RKO (cell line): ENCODE results near the gene HMCN2.

Experiments
- DNase-seq: peaks from one replicate; pipeline ENCODE4 v3.0.0-alpha.2; 2016; ENCODE audit warnings: low spot score

HMCN2 gene

GRCh38 chr9:130451509-130452388 is 186.2 kb downstream of the HMCN2 start:
- DNase-seq, result peak; percentile 92

- DNase-seq, result no peak
These were observed 187.3 kb downstream of the HMCN2 start for GRCh38 chr9:130452835-130453234.

GRCh38 chr9:130453487-130453886 is 187.9 kb downstream of the HMCN2 start:
- DNase-seq, result no peak

- DNase-seq, result no peak
These were observed 188.7 kb downstream of the HMCN2 start for GRCh38 chr9:130454096-130454811.

GRCh38 chr9:130454812-130455325 is 189.3 kb downstream of the HMCN2 start:
- no peak for DNase-seq

GRCh38 chr9:130458027-130458803 is 192.7 kb downstream of the HMCN2 start:
- no peak for DNase-seq

- no peak for DNase-seq
These were observed 193.2 kb downstream of the HMCN2 start for GRCh38 chr9:130458804-130459067.

GRCh38 chr9:130459151-130459550 is 193.6 kb downstream of the HMCN2 start:
- DNase-seq, result no peak

- DNase-seq, result no peak
These were observed 194.5 kb downstream of the HMCN2 start for GRCh38 chr9:130459941-130460669.

GRCh38 chr9:130461218-130461630 is 195.7 kb downstream of the HMCN2 start:
- DNase-seq, result peak; percentile 59

- no peak for DNase-seq
These were observed 196.2 kb downstream of the HMCN2 start for GRCh38 chr9:130461731-130462130.

- no peak for DNase-seq
These were observed 197.4 kb downstream of the HMCN2 start for GRCh38 chr9:130462685-130463540.

GRCh38 chr9:130463763-130464745 is 198.5 kb downstream of the HMCN2 start:
- no peak for DNase-seq

- DNase-seq, result no peak
These were observed 200.0 kb downstream of the HMCN2 start for GRCh38 chr9:130465383-130466096.

GRCh38 chr9:130466537-130467217 is 201.1 kb downstream of the HMCN2 start:
- no peak for DNase-seq

- no peak for DNase-seq
These were observed 201.8 kb downstream of the HMCN2 start for GRCh38 chr9:130467316-130467715.

- no peak for DNase-seq
These were observed 203.0 kb downstream of the HMCN2 start for GRCh38 chr9:130468566-130468965.

- no peak for DNase-seq
These were observed 204.7 kb downstream of the HMCN2 start for GRCh38 chr9:130470269-130470668.
